ENCODE results near the gene MTUS2. TPM values are rescaled to one million over a fixed set of nuclear protein-coding genes. Genes with fewer than 3 reads are reported as not detected.

The MTUS2 gene
- total and polyA plus RNA-seq, 10 donors = 0.20 to 3.2 (median 0.85) TPM

GRCh38 chr13:29499506-29500165 lies 679.5 kb downstream of the MTUS2 start:
- TF ChIP-seq CTCF (IDR thresholded peaks at IDR 0.05 in 8 of 11, conservative IDR thresholded peaks at IDR 0.05 in 3 of 11) (no peak), POLR2AphosphoS5 (IDR thresholded peaks at IDR 0.05) (no peak), POLR2A (IDR thresholded peaks at IDR 0.05) (no peak)
- Histone ChIP-seq H3K4me1 (peaks cover 10 to 31% (median 24%) of the 10 kb centered on the region in 6 donors), H3K36me3 (no peaks in the 10 kb centered on the region), H3K9me3 (no peaks in the 10 kb centered on the region), H3K27ac (no peak overlapping the region), H3K4me3 (no peak overlapping the region), H3K27me3 (replicated peaks in 1 of 7) (peaks cover 0 to 23% (median 4%) of the 10 kb centered on the region in 7 donors)
- WGBS, 5 donors = 83 to 88% (median 86%) methylated on average over 5 to 7 of the region's 7 CpGs
- intact Hi-C loops (cut with DNase I; ENCODE audit: low total_unique reads) = no loop called here
- DNase-seq = peak; percentile 71

- Histone ChIP-seq H3K9me3 (no peaks in the 10 kb centered on the region), H3K4me3 (no peak overlapping the region), H3K27ac (no peak overlapping the region), H3K27me3 (replicated peaks in 1 of 7) (peaks cover 0 to 31% (median 4%) of the 10 kb centered on the region in 7 donors), H3K4me1 (peaks cover 10 to 25% (median 23%) of the 10 kb centered on the region in 6 donors), H3K36me3 (no peaks in the 10 kb centered on the region)
- peak; percentile 27 for DNase-seq
- intact Hi-C loops (cut with DNase I; ENCODE audit: low total_unique reads) = no loop called here
- TF ChIP-seq POLR2AphosphoS5 (IDR thresholded peaks at IDR 0.05) (no peak), CTCF (IDR thresholded peaks at IDR 0.05 in 8 of 11, conservative IDR thresholded peaks at IDR 0.05 in 3 of 11) (no peak), POLR2A (IDR thresholded peaks at IDR 0.05) (no peak)
- WGBS, 5 donors = 89 to 92% (median 89%) methylated on average over 7 of the region's 7 CpGs
Observed at GRCh38 chr13:29500386-29500785, 680.2 kb downstream of the MTUS2 start.

GRCh38 chr13:29501674-29502073 lies 681.5 kb downstream of the MTUS2 start:
- Histone ChIP-seq H3K27ac (no peak overlapping the region), H3K4me1 (peaks cover 2 to 12% (median 10%) of the 10 kb centered on the region in 6 donors), H3K4me3 (no peak overlapping the region), H3K9me3 (no peaks in the 10 kb centered on the region), H3K27me3 (replicated peaks in 1 of 7) (peaks cover 0 to 38% (median 4%) of the 10 kb centered on the region in 7 donors), H3K36me3 (no peaks in the 10 kb centered on the region)
- TF ChIP-seq POLR2AphosphoS5 (IDR thresholded peaks at IDR 0.05) = no peak
- TF ChIP-seq POLR2A (IDR thresholded peaks at IDR 0.05) = no peak
- intact Hi-C loops (cut with DNase I; ENCODE audit: low total_unique reads) = no loop called here
- 89 to 96% (median 92%) methylated on average over 4 of the region's 4 CpGs for WGBS, 5 donors
- DNase-seq = no peak

GRCh38 chr13:29502391-29503008 lies 682.4 kb downstream of the MTUS2 start:
- H3K4me1 ChIP-seq = peaks cover 0 to 4% (median 2%) of the 10 kb centered on the region in 6 donors
- H3K36me3 ChIP-seq = no peaks in the 10 kb centered on the region
- intact Hi-C loops (cut with DNase I; ENCODE audit: low total_unique reads) = no loop called here
- WGBS, 5 donors = 76 to 88% (median 78%) methylated on average over 13 of the region's 13 CpGs
- H3K27ac ChIP-seq = peak overlapping the region in 1 of 8 donors; percentile 6
- H3K9me3 ChIP-seq = no peaks in the 10 kb centered on the region
- TF ChIP-seq POLR2AphosphoS5 (IDR thresholded peaks at IDR 0.05) (peak in 1 of 3 donors; percentile 22), CTCF (IDR thresholded peaks at IDR 0.05 in 8 of 11, conservative IDR thresholded peaks at IDR 0.05 in 3 of 11) (no peak)
- peak; percentile 71 for DNase-seq
- peaks cover 0 to 38% (median 4%) of the 10 kb centered on the region in 7 donors for H3K27me3 ChIP-seq (replicated peaks in 1 of 7)
- H3K4me3 ChIP-seq = no peak overlapping the region
